Neural crest cell (in vitro differentiated cells): ENCODE measurements around the gene TRIM49B. TPM values are rescaled to one million over a fixed set of nuclear protein-coding genes. Genes with fewer than 3 reads are reported as not detected.
"Not testable (repeated sequence)": the region's sequence is repeated elsewhere in the genome, so short reads cannot be mapped to it uniquely, and the experiment has no call there.

Source experiments
- DNase-seq: peaks from one replicate; pipeline ENCODE4 v3.0.0; 2021; ENCODE audit warnings: low read depth, mixed read lengths, low spot score
- H3K27ac Mint-ChIP-seq: one replicate; pipeline ENCODE4 v1.8.0; 2021; ENCODE audit warnings: mild to moderate bottlenecking, mixed read lengths; ENCODE audit not compliant: unreplicated experiment
- H3K27me3 Mint-ChIP-seq: 2 replicates; pipeline ENCODE4 v1.8.0; 2021; ENCODE audit warnings: low read depth, mild to moderate bottlenecking, mixed read lengths
- H3K36me3 Mint-ChIP-seq: 2 replicates; pipeline ENCODE4 v1.8.0; 2021; ENCODE audit warnings: low read depth, mild to moderate bottlenecking, mixed read lengths
- H3K4me1 Mint-ChIP-seq: 2 replicates; pipeline ENCODE4 v1.8.0; 2021; ENCODE audit warnings: mixed read lengths
- H3K4me3 Mint-ChIP-seq: one replicate; pipeline ENCODE4 v1.8.0; 2021; ENCODE audit warnings: mild to moderate bottlenecking, mixed read lengths
- H3K9me3 Mint-ChIP-seq: 2 replicates; pipeline ENCODE4 v1.8.0; 2021; ENCODE audit warnings: mixed read lengths
- long read RNA-seq: library from polyadenylated mRNA; unstranded; transcript quantifications from one replicate; pipeline ENCODE4 v2.0.0, GENCODE V29; 2020
- total RNA-seq: library from RNA; stranded (reverse); gene quantifications from 2 replicates; pipeline ENCODE4 v1.2.1, GENCODE V29; 2021

TRIM49B gene, protein sequence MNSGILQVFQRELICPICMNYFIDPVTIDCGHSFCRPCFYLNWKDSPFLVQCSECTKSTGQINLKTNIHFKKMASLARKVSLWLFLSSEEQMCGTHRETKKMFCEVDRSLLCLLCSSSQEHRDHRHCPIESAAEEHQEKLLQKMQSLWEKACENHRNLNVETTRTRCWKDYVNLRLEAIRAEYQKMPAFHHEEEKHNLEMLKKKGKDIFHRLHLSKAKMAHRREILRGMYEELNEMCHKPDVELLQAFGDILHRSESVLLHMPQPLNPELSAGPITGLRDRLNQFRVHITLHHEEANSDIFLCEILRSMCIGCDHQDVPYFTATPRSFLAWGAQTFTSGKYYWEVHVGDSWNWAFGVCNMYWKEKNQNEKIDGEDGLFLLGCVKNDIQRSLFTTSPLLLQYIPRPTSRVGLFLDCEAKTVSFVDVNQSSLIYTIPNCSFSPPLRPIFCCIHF
- 0.32 TPM in 1 of 2 replicates, not detected in the other for total RNA-seq
- long read RNA-seq: 0 reads

DNA sequence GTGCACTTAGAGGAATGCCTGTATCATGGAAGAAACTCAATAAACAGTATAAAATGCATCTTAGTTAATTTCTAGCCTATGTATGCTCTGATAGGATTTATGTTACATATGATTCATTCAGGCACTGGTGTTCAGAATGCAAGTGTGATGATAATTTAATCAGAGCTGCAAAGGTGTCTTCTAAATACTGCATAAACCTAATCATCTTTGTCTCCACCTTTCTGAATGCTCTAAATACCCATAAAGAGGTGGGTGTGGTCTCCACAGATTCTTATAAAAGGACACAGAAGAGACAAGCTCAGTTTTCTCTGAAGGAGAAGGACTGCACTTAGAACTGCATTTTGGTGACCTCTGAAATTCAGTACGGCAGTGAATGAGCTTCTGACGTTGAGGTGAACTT, at the start of gene TRIM49B:
Gene TRIM49B (plus strand): TSS at position 301 of the 400 bp plus-strand sequence. CDS start 2,777 bp downstream, outside the sequence.
- H3K9me3 Mint-ChIP-seq, H3K36me3 Mint-ChIP-seq, H3K27me3 Mint-ChIP-seq, H3K4me1 Mint-ChIP-seq, H3K4me3 Mint-ChIP-seq, H3K27ac Mint-ChIP-seq, DNase-seq: not testable (repeated sequence)

DNA sequence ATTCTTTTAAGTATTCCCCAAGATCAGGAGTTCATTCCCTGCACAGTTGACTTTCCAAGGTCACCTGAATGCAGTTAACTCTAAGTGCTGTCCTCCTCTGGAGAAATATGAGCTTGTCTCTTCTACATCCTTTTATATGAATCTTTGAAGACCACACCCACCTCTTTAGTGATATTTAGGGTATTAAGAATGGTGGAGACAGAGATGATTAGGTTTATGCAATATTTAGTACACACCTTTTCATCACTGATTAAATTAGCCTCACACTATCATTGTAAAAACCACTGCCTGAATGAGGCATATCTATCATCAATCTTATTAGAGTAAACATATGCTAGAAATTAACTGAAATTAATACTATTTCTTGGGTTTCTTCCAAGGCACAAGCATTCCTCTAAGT, 44.8 kb upstream of the TRIM49B start, which contains the start of gene TRIM51G:
Gene TRIM51G (minus strand): TSS at position 101 of the 400 bp plus-strand sequence. CDS start 2,190 bp downstream, outside the sequence.
- H3K4me1 Mint-ChIP-seq, H3K9me3 Mint-ChIP-seq, H3K4me3 Mint-ChIP-seq, H3K27me3 Mint-ChIP-seq, H3K27ac Mint-ChIP-seq, DNase-seq, H3K36me3 Mint-ChIP-seq: not testable (repeated sequence)

DNA sequence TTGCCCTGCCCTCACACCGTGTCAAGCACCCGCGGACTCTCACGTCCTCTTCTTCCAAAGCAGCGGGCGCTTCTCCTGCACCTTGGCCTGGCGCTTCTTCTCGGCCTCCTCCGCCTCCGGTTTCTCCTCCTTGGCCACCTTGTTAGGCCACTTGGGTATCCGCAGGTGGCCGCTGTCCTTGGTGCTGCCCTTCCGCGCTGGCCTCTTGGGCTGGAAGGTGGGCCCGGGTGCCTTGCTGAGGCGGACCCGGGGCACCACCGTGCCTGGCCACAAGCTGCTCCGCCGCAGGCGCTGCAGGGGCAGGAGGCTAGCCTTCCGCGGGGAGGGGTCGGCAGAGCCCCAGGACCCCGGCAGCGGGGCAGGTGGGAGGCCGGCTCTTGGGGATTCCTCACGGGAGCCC, 19.6 kb downstream of the TRIM49B start:
- H3K27ac Mint-ChIP-seq, H3K9me3 Mint-ChIP-seq, DNase-seq, H3K4me1 Mint-ChIP-seq, H3K4me3 Mint-ChIP-seq, H3K27me3 Mint-ChIP-seq, H3K36me3 Mint-ChIP-seq: not testable (repeated sequence)

DNA sequence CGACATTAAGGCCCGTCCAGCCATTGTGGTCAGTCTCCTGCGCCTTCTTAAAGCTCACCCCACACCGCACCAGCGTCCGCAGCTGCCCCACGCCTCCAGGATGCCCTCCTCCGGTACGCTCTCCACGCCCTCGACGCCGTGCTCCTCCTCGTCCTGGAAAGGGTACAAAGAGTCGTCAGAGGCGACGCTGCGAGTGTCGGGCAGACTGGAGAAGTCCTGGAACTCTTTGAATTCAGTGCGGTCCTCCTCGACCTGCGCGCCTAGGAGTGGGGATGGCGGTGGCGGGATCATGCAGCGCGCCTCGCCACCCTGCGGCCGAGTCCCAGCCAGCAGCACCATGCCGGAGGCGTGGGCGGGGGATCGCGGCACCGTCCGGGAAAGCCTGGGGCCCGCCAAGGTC, 21.2 kb downstream of the TRIM49B start:
- not testable (repeated sequence) for H3K27ac Mint-ChIP-seq, H3K4me1 Mint-ChIP-seq, H3K9me3 Mint-ChIP-seq, H3K36me3 Mint-ChIP-seq, H3K4me3 Mint-ChIP-seq, H3K27me3 Mint-ChIP-seq, DNase-seq

DNA sequence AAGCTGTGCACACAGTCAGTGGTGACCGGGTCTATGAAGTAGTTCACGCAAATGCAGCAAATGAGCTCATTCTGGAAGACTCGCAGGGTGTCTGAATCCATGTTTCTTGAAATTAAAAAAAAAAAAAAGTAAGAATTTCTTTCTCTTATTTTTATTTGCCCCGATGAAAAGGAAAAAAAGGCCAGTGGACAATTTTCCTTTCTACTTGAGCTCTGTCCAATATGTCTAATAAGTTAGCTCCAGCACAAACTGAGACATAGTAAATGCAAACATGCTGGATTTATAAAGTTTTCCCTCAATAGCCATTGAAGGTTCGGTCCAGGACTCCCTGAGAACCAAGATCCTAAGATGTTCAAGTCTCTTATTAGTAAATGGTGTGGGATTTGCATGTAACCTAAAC, 30.4 kb downstream of the TRIM49B start, which contains the start of gene TRIM64C:
Gene TRIM64C (minus strand): TSS at position 101 of the 400 bp plus-strand sequence. CDS start 0 bp downstream, at position 101.
- H3K4me3 Mint-ChIP-seq, H3K4me1 Mint-ChIP-seq, H3K9me3 Mint-ChIP-seq, H3K27ac Mint-ChIP-seq, DNase-seq, H3K27me3 Mint-ChIP-seq, H3K36me3 Mint-ChIP-seq: not testable (repeated sequence)

DNA sequence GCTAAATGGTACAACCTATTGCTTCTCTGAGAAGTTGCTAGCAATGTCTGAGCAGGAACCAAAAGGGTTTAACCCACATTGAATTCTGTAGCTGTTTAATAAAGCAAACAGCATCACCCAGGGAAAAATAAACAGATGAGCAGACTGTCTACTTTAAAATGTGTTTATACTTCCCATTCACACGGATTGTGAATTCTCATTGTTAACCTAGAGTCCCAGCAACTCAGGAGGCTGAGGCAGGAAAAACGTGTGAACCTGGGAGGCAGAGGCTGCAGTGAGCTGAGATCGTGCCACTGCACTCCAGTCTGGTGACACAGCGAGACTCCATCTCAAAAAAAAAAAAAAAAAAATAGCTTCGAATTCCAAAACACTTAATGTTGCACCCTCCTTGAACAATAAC, 41.3 kb downstream of the TRIM49B start:
- H3K4me1 Mint-ChIP-seq, H3K36me3 Mint-ChIP-seq, H3K4me3 Mint-ChIP-seq, H3K27ac Mint-ChIP-seq, DNase-seq, H3K27me3 Mint-ChIP-seq: not testable (repeated sequence)
- H3K9me3 Mint-ChIP-seq: peaks cover 27% of the 10 kb centered on the region

Other genes with a start within 250 kb of the TRIM49B start
- gene TRIM51G, start 44.9 kb upstream of the TRIM49B start, total RNA-seq: not detected in 2 replicates
- not detected in 2 replicates for gene TRIM64C, start 30.3 kb downstream of the TRIM49B start, total RNA-seq
- gene FOLH1, start 179.8 kb downstream of the TRIM49B start, total RNA-seq: not detected in 2 replicates